Testis (tissue), 2 donors: Measurements from ENCODE around the gene DGAT2.

Experiments
- POLR2A ChIP-seq: fragments of 450-650 bp; IDR thresholded peaks from one replicate; pipeline ENCODE4 v1.6.1; 2017; ENCODE audit warnings: antibody characterized with exemption, mild to moderate bottlenecking, moderate library complexity
- TF ChIP-seq, protein P1 (sequence below), 3 experiments: fragments of 450-650 bp in 2 of 3; fragments of 200-600 bp in 1 of 3; sonication (generic) in 1 of 3; IDR thresholded peaks; one replicate each; pipeline ENCODE4 v1.5.1; 2016 to 2019; ENCODE audit warnings: antibody characterized with exemption in 3 of 3, mild to moderate bottlenecking in 2 of 3, moderate library complexity in 1 of 3

DNA sequence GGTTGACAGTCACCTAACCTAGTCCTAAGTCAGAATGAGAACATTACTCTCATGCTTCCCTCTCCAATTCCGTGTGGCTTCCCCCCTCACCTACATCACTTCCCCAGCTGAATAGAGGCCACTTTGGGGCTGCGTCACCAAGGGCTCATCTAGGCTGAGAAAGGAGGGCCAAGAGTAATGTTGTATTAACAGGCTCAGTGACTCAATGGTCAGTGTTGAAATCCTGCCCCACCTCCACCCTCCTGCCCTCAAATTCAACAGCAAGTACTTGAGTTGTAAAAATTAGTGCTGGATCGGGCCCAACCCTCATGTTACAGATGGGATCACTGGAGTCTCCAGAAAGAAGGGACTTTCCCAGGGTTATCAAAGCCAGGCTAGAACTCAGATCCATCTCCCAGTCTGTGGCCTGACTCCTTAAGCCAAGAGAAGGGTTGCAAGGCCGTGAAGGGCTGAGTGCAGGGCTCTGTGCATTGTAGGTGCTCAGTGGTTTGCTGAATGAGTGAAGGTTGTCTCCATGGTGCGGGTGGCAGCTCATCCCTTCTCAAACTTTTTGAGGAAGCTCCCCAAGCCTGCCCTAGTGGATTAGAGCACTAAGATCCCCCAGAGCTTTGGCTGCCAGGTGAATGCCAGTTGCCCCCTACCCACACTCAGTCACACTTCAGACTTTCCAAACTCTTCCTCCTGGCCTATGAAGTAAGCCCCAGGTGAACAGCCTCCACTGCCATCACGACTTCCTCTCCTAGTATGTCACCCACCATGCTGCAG is 3.2 kb downstream of the DGAT2 start:
- no peak for TF ChIP-seq POLR2A
- TF ChIP-seq, protein P1, sequence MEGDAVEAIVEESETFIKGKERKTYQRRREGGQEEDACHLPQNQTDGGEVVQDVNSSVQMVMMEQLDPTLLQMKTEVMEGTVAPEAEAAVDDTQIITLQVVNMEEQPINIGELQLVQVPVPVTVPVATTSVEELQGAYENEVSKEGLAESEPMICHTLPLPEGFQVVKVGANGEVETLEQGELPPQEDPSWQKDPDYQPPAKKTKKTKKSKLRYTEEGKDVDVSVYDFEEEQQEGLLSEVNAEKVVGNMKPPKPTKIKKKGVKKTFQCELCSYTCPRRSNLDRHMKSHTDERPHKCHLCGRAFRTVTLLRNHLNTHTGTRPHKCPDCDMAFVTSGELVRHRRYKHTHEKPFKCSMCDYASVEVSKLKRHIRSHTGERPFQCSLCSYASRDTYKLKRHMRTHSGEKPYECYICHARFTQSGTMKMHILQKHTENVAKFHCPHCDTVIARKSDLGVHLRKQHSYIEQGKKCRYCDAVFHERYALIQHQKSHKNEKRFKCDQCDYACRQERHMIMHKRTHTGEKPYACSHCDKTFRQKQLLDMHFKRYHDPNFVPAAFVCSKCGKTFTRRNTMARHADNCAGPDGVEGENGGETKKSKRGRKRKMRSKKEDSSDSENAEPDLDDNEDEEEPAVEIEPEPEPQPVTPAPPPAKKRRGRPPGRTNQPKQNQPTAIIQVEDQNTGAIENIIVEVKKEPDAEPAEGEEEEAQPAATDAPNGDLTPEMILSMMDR (IDR thresholded peaks at IDR 0.05) = no peak
